ENCODE measurements around the gene VEPH1. TPM values are rescaled to one million over a fixed set of nuclear protein-coding genes. Genes with fewer than 3 reads are reported as not detected.

VEPH1 gene
- total RNA-seq, 1 experiment from 2014 or later, result 0.32 TPM

DNA sequence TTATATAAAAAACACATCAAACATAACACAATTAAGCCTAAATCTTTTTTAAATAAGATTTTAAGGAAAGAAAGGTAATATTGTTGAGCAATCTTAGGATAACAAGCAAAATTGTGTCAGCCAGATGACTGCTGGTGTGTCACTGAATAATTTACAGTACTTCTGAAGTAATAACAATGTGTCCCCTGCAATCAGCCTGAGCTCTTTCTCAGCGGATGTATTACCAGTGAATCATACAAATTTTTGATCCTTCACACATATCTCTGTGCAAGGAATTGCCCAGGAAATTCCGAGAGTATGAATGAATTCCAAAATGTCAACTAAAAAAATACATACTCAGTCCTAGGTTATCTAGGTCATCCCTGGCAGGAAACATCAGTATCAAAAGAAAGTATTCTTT lies 143.2 kb downstream of the VEPH1 start:
- Histone ChIP-seq H3K36me3 (ENCODE audit: insufficient read depth, low read length, poor library complexity, severe bottlenecking) (no peaks in the 10 kb centered on the region), H3K9me3 (ENCODE audit: low read depth, low read length, poor library complexity, severe bottlenecking) (no peaks in the 10 kb centered on the region), H3K27me3 (replicated peaks; ENCODE audit: insufficient read depth, low read depth, low read length, poor library complexity) (no peaks in the 10 kb centered on the region), H3K4me1 (ENCODE audit: insufficient read depth, low read length, poor library complexity, severe bottlenecking) (no peaks in the 10 kb centered on the region), H3K4me3 (ENCODE audit: low read depth, low read length, poor library complexity, severe bottlenecking) (no peak overlapping the region), H3K27ac (ENCODE audit: low read depth, low read length, poor library complexity, severe bottlenecking) (no peak overlapping the region)
- TF ChIP-seq, protein P1, sequence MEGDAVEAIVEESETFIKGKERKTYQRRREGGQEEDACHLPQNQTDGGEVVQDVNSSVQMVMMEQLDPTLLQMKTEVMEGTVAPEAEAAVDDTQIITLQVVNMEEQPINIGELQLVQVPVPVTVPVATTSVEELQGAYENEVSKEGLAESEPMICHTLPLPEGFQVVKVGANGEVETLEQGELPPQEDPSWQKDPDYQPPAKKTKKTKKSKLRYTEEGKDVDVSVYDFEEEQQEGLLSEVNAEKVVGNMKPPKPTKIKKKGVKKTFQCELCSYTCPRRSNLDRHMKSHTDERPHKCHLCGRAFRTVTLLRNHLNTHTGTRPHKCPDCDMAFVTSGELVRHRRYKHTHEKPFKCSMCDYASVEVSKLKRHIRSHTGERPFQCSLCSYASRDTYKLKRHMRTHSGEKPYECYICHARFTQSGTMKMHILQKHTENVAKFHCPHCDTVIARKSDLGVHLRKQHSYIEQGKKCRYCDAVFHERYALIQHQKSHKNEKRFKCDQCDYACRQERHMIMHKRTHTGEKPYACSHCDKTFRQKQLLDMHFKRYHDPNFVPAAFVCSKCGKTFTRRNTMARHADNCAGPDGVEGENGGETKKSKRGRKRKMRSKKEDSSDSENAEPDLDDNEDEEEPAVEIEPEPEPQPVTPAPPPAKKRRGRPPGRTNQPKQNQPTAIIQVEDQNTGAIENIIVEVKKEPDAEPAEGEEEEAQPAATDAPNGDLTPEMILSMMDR (conservative IDR thresholded peaks at IDR 0.05; ENCODE audit: low read depth, low read length), result no peak
- TF ChIP-seq EZH2 (IDR thresholded peaks at IDR 0.05; ENCODE audit: borderline replicate concordance, low read depth, low read length, poor library complexity, severe bottlenecking), result no peak
- ChIA-PET POLR2A (ENCODE audit: low non-redundant PET) (interaction anchor here (0.6 kb wide), 1 partner anchor 310 kb away, joined by 4 read pairs; no protein-coding TSS in a partner anchor), CTCF (no interaction called here)
- intact Hi-C loops (cut with micrococcal nuclease; ENCODE audit: unreplicated experiment), result no loop called here
- DNase-seq (ENCODE audit: low spot score), result peak; percentile 61
- BruUV-seq (replicated peaks), result no TSS peak

DNA sequence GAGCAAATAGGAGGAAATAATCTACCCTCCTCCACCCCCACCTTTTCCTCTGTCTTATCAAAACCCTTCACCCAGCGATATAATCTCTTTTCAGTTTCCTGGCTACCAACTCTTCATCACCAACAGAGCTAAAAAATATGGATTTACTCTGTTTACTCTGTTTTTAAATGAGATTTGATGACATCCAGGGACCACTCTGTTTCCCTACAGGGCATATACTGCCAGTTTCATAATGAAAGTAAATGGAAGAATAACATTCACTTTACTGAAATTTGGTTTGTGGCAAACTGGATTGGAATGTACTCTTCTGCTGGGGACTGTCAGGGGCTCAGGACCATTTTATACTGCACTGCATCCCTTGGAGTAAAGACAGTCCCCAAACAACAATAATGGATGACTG lies 146.7 kb downstream of the VEPH1 start:
- CTCF ChIA-PET, result no interaction called here
- Histone ChIP-seq H3K9me3 (ENCODE audit: low read depth, low read length, poor library complexity, severe bottlenecking) (no peaks in the 10 kb centered on the region), H3K27me3 (replicated peaks; ENCODE audit: insufficient read depth, low read depth, low read length, poor library complexity) (no peaks in the 10 kb centered on the region), H3K4me1 (ENCODE audit: insufficient read depth, low read length, poor library complexity, severe bottlenecking) (no peaks in the 10 kb centered on the region), H3K36me3 (ENCODE audit: insufficient read depth, low read length, poor library complexity, severe bottlenecking) (no peaks in the 10 kb centered on the region), H3K4me3 (ENCODE audit: low read depth, low read length, poor library complexity, severe bottlenecking) (no peak overlapping the region), H3K27ac (ENCODE audit: low read depth, low read length, poor library complexity, severe bottlenecking) (no peak overlapping the region)
- POLR2A ChIA-PET (ENCODE audit: low non-redundant PET), result no interaction called here
- intact Hi-C loops (cut with micrococcal nuclease; ENCODE audit: unreplicated experiment), result no loop called here
- DNase-seq (ENCODE audit: low spot score), result no peak
- no peak for TF ChIP-seq EZH2 (IDR thresholded peaks at IDR 0.05; ENCODE audit: borderline replicate concordance, low read depth, low read length, poor library complexity, severe bottlenecking)
- BruUV-seq (replicated peaks), result no TSS peak

DNA sequence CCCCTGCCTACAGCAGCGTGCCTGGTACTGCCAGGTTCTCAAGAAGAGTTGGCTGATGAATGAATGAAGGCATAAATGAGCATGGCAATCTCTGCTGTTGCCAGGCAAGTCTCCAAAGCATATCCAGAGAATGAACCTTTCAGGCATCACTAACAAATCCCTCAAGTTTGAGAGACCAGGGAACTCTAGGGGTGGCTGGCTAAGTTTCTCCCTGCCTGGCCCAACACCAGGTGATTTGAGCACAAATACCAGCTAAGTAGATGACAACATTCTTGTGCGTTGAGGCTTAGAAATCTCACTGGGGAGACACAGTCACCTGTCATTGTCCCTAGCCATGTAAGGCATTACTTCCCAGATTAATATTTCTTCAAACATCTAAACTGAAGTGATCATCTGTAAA lies 147.9 kb downstream of the VEPH1 start:
- CTCF ChIA-PET, result no interaction called here
- BruUV-seq (replicated peaks), result no TSS peak

DNA sequence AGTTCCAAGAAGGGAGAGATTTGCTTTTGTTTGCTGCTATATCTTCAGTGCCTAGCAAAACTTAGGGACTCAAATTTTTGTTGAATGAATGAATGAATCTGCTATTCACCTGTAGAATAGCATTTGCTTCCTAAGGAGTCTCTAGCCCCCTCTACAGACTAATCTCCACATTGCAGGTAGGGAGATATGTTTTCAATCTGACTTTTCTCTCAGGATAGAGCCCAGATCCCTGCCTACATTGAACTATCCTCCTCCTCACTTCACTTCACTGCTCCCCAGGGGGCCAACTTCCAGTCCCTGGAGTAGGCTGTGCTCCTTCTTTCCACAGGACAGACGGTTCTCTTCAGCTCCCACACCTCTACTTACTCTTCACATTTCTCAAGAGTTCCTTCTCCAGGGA lies 148.5 kb downstream of the VEPH1 start:
- Histone ChIP-seq H3K4me3 (ENCODE audit: low read depth, low read length, poor library complexity, severe bottlenecking) (no peak overlapping the region), H3K27me3 (replicated peaks; ENCODE audit: insufficient read depth, low read depth, low read length, poor library complexity) (no peaks in the 10 kb centered on the region), H3K27ac (ENCODE audit: low read depth, low read length, poor library complexity, severe bottlenecking) (no peak overlapping the region), H3K36me3 (ENCODE audit: insufficient read depth, low read length, poor library complexity, severe bottlenecking) (no peaks in the 10 kb centered on the region), H3K9me3 (ENCODE audit: low read depth, low read length, poor library complexity, severe bottlenecking) (no peaks in the 10 kb centered on the region), H3K4me1 (ENCODE audit: insufficient read depth, low read length, poor library complexity, severe bottlenecking) (no peaks in the 10 kb centered on the region)
- no TSS peak for BruUV-seq (replicated peaks)
- TF ChIP-seq EZH2 (IDR thresholded peaks at IDR 0.05; ENCODE audit: borderline replicate concordance, low read depth, low read length, poor library complexity, severe bottlenecking), result no peak
- TF ChIP-seq, protein P1 (conservative IDR thresholded peaks at IDR 0.05; ENCODE audit: low read depth, low read length), result peak; percentile 78
- ChIA-PET CTCF (no interaction called here), POLR2A (ENCODE audit: low non-redundant PET) (no interaction called here)
- intact Hi-C loops (cut with micrococcal nuclease; ENCODE audit: unreplicated experiment), result loop anchor here (5.0 kb wide), 1 partner anchor 152 kb away; no protein-coding TSS in a partner anchor
- peak; percentile 65 for DNase-seq (ENCODE audit: low spot score)

More for the DNA sequence above, 147.9 kb downstream of the VEPH1 start:
- intact Hi-C loops (cut with micrococcal nuclease; ENCODE audit: unreplicated experiment), result no loop called here
- no peaks in the 10 kb centered on the region for H3K36me3 ChIP-seq (ENCODE audit: insufficient read depth, low read length, poor library complexity, severe bottlenecking)
- H3K4me3 ChIP-seq (ENCODE audit: low read depth, low read length, poor library complexity, severe bottlenecking), result no peak overlapping the region
- DNase-seq (ENCODE audit: low spot score), result no peak
- no peaks in the 10 kb centered on the region for H3K4me1 ChIP-seq (ENCODE audit: insufficient read depth, low read length, poor library complexity, severe bottlenecking)
- H3K27me3 ChIP-seq (replicated peaks; ENCODE audit: insufficient read depth, low read depth, low read length, poor library complexity), result no peaks in the 10 kb centered on the region
- H3K27ac ChIP-seq (ENCODE audit: low read depth, low read length, poor library complexity, severe bottlenecking), result no peak overlapping the region
- TF ChIP-seq, protein P1 (conservative IDR thresholded peaks at IDR 0.05; ENCODE audit: low read depth, low read length), result no peak
- TF ChIP-seq EZH2 (IDR thresholded peaks at IDR 0.05; ENCODE audit: borderline replicate concordance, low read depth, low read length, poor library complexity, severe bottlenecking), result no peak
- POLR2A ChIA-PET (ENCODE audit: low non-redundant PET), result no interaction called here
- no peaks in the 10 kb centered on the region for H3K9me3 ChIP-seq (ENCODE audit: low read depth, low read length, poor library complexity, severe bottlenecking)

Measured in A673 (cell line).